Epithelial cell of proximal tubule (primary cell): ENCODE data around the gene CYB5A. TPM values are rescaled to one million over a fixed set of nuclear protein-coding genes. Genes with fewer than 3 reads are reported as not detected.
"Not testable (repeated sequence)": the region's sequence is repeated elsewhere in the genome, so short reads cannot be mapped to it uniquely, and the experiment has no call there.

ENCODE experiments used
- DNase-seq: peaks from one replicate; pipeline ENCODE4 v3.0.0-alpha.2; 2011; ENCODE audit warnings: low read depth
- H3K4me3 ChIP-seq: 2 replicates; pipeline ENCODE4 v1.5.1; 2011; ENCODE audit warnings: low read depth, mild to moderate bottlenecking, low read length
- CTCF ChIP-seq: conservative IDR thresholded peaks from 2 replicates; pipeline ENCODE4 v1.5.1; 2012; ENCODE audit warnings: low read depth, mild to moderate bottlenecking, low read length
- total RNA-seq: library from RNA; depleted of rRNA; stranded (reverse); fragments of >200 nt; gene quantifications from 2 replicates; pipeline ENCODE4 v1.2.3, GENCODE V29; 2015

The CYB5A gene
- total RNA-seq, 1 donor from 2014 or later = 140 TPM

- TF ChIP-seq CTCF = no peak
- no peak for DNase-seq
- peak overlapping the region; percentile 35 for H3K4me3 ChIP-seq
Observed at GRCh38 chr18:74288041-74288440, 3.7 kb downstream of the CYB5A start.

GRCh38 chr18:74286856-74287255, 4.9 kb downstream of the CYB5A start:
- DNase-seq = no peak
- no peak overlapping the region for H3K4me3 ChIP-seq
- no peak for TF ChIP-seq CTCF

GRCh38 chr18:74286106-74286855, 5.5 kb downstream of the CYB5A start:
- no peak for DNase-seq
- H3K4me3 ChIP-seq = no peak overlapping the region
- TF ChIP-seq CTCF = no peak

- H3K4me3 ChIP-seq, DNase-seq: not testable (repeated sequence)
Observed at GRCh38 chr18:74285583-74285982, 6.2 kb downstream of the CYB5A start.

GRCh38 chr18:74284980-74285355, 6.8 kb downstream of the CYB5A start:
- no peak for TF ChIP-seq CTCF
- H3K4me3 ChIP-seq = no peak overlapping the region
- DNase-seq = no peak

GRCh38 chr18:74284191-74284979, 7.4 kb downstream of the CYB5A start:
- TF ChIP-seq CTCF = no peak
- no peak for DNase-seq
- no peak overlapping the region for H3K4me3 ChIP-seq

- DNase-seq = no peak
- no peak for TF ChIP-seq CTCF
- H3K4me3 ChIP-seq = no peak overlapping the region
Observed at GRCh38 chr18:74283646-74284045, 8.1 kb downstream of the CYB5A start.
